RPMI7951 (cell line): Measurements from ENCODE around the gene QPRT. TPM values are rescaled to one million over a fixed set of nuclear protein-coding genes. Genes with fewer than 3 reads are reported as not detected.
"Not testable (repeated sequence)": the region's sequence is repeated elsewhere in the genome, so short reads cannot be mapped to it uniquely, and the experiment has no call there.

ENCODE experiments used
- DNase-seq: peaks from one replicate; pipeline ENCODE4 v3.0.0-alpha.2; 2012; ENCODE audit warnings: low read depth
- total RNA-seq: library from RNA; depleted of rRNA; stranded (reverse); fragments of >200 nt; shearing (Covaris generic); gene quantifications from 2 replicates; pipeline ENCODE4 v1.2.3, GENCODE V29; 2014; rRNA removed

QPRT gene
- total RNA-seq, 1 experiment from 2014 or later = 18.4 TPM

GRCh38 chr16:29745853-29746345 lies 66.9 kb downstream of the QPRT start, which contains the start of gene C16orf54:
TSS of gene C16orf54 (minus strand) at chr16:29745990. CDS start at chr16:29744951, 1,039 bp downstream.
- DNase-seq = peak; percentile 36

- not testable (repeated sequence) for DNase-seq
Measured at GRCh38 chr16:29746518-29746917, 67.5 kb downstream of the QPRT start.

Other genes with a start within 250 kb of the QPRT start
- 19.3 and 23.2 TPM in 2 replicates for gene BOLA2, start 224.8 kb upstream of the QPRT start, total RNA-seq
- 15.0 and 17.2 TPM in 2 replicates for gene SLX1B, start 224.6 kb upstream of the QPRT start, total RNA-seq
- gene SULT1A4, start 219.3 kb upstream of the QPRT start, total RNA-seq = 0.20 and 2.9 TPM in 2 replicates
- gene NPIPB12, start 172.8 kb upstream of the QPRT start, total RNA-seq = 1.2 and 1.3 TPM in 2 replicates
- gene SPN, start 15.9 kb upstream of the QPRT start, total RNA-seq = 0.20 TPM in 1 of 2 replicates, not detected in the other
- gene C16orf54, start 66.8 kb downstream of the QPRT start, total RNA-seq = 0.10 TPM in 1 of 2 replicates, not detected in the other
- not detected in 2 replicates for gene ZG16, start 99.1 kb downstream of the QPRT start, total RNA-seq
- gene KIF22, start 111.6 kb downstream of the QPRT start, total RNA-seq = 120 and 128 TPM in 2 replicates
- gene MAZ, start 127.3 kb downstream of the QPRT start, total RNA-seq = 114 and 181 TPM in 2 replicates
- 1.7 and 2.5 TPM in 2 replicates for gene PRRT2, start 133.0 kb downstream of the QPRT start, total RNA-seq
- 20.5 and 22.8 TPM in 2 replicates for gene PAGR1, start 137.0 kb downstream of the QPRT start, total RNA-seq
- gene MVP, start 141.3 kb downstream of the QPRT start, total RNA-seq = 140 and 141 TPM in 2 replicates
- gene CDIPT, start 184.0 kb downstream of the QPRT start, total RNA-seq = 83.4 and 90.4 TPM in 2 replicates
- gene SEZ6L2, start 220.4 kb downstream of the QPRT start, total RNA-seq = 4.9 and 6.2 TPM in 2 replicates
- gene ASPHD1, start 221.3 kb downstream of the QPRT start, total RNA-seq = 2.6 and 4.8 TPM in 2 replicates
- gene KCTD13, start 247.0 kb downstream of the QPRT start, total RNA-seq = 3.5 and 5.3 TPM in 2 replicates